Measurements from ENCODE around the gene RIMKLB.
"Not testable (repeated sequence)": the region's sequence is repeated elsewhere in the genome, so short reads cannot be mapped to it uniquely, and the experiment has no call there.

RIMKLB gene

DNA sequence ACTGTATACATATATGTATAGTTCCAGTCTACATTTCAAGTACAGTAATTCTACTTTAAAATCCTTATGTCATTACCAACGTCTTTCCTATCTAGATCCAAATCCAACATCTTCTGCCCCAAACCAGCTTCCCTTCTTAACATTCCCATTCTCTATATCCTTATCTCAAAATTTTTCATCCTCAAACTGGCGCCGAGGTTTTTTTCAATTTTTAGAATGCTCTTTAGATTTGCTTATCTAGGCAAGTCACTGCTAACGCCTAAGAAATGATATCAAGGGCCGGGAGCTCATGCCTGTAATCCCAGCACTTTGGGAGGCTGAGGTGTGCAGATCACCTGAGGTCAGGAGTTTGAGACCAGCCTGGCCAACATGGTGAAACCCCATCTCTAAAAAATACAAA lies 48.3 kb downstream of the RIMKLB start:
- DNase-seq: no peak
- in situ Hi-C loops (cut with HindIII; ENCODE audit: low pct_ligation_motif_present, low pct_unique_long_range_greater_than_20kb, low sequenced_read_pairs): no loop called here

DNA sequence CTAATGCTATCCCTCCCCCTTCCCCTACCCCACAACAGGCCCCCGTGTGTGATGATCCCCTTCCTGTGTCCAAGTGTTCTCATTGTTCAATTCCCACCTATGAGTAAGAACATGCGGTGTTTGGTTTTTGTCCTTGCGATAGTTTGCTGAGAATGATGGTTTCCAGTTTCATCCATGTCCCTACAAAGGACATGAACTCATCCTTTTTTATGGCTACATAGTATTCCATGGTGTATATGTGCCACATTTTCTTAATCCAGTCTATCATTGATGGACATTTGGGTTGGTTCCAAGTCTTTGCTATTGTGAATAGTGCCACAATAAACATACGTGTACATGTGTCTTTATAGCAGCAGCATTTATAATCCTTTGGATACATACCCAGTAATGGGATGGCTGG lies 62.3 kb downstream of the RIMKLB start:
- in situ Hi-C loops (cut with HindIII; ENCODE audit: low pct_ligation_motif_present, low pct_unique_long_range_greater_than_20kb, low sequenced_read_pairs); DNase-seq: not testable (repeated sequence)

- in situ Hi-C loops (cut with HindIII; ENCODE audit: low pct_ligation_motif_present, low pct_unique_long_range_greater_than_20kb, low sequenced_read_pairs); DNase-seq: not testable (repeated sequence)
Measured at GRCh38 chr12:8762701-8763100, 64.9 kb downstream of the RIMKLB start.

DNA sequence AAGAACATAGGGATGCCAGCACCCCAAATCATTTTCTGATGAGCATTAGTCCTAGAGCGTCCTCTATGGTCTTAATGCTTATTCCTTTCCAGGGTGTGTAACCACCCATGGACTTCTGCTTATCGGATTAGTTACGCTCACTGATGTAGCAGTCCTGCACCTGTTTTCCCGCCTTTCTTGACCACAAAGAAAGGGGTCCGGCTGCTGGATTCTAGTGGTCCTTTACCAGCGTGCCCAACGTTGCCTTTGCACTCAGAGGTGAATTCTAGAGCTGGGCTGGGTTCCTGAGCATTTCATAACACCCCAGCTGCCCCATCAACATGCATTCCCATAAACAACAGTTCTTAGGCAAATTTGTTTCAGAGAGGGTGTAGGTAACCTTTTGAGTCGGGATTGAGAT lies 68.3 kb downstream of the RIMKLB start:
- DNase-seq; in situ Hi-C loops (cut with HindIII; ENCODE audit: low pct_ligation_motif_present, low pct_unique_long_range_greater_than_20kb, low sequenced_read_pairs): not testable (repeated sequence)

GRCh38 chr12:8770499-8770898 lies 72.7 kb downstream of the RIMKLB start:
- DNase-seq: no peak
- in situ Hi-C loops (cut with HindIII; ENCODE audit: low pct_ligation_motif_present, low pct_unique_long_range_greater_than_20kb, low sequenced_read_pairs): no loop called here

GRCh38 chr12:8771072-8771471 lies 73.3 kb downstream of the RIMKLB start:
- in situ Hi-C loops (cut with HindIII; ENCODE audit: low pct_ligation_motif_present, low pct_unique_long_range_greater_than_20kb, low sequenced_read_pairs): no loop called here
- no peak for DNase-seq

DNA sequence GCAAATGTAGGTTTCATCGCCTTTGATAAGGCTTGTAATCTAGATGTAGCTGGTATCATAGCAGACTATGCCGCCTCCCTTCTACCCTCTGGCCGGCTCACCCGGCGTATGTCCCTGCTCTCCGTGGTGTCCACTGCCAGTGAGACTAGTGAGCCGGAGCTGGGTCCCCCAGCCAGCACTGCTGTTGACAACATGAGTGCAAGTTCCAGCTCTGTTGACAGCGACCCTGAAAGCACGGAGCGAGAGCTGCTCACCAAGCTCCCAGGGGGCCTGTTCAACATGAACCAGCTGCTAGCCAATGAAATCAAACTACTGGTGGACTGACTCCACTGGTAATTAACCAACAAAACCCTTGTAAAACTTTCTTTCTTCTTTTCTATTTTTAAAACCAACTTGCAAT lies 75.7 kb downstream of the RIMKLB start:
- in situ Hi-C loops (cut with HindIII; ENCODE audit: low pct_ligation_motif_present, low pct_unique_long_range_greater_than_20kb, low sequenced_read_pairs): no loop called here
- DNase-seq: no peak

DNA sequence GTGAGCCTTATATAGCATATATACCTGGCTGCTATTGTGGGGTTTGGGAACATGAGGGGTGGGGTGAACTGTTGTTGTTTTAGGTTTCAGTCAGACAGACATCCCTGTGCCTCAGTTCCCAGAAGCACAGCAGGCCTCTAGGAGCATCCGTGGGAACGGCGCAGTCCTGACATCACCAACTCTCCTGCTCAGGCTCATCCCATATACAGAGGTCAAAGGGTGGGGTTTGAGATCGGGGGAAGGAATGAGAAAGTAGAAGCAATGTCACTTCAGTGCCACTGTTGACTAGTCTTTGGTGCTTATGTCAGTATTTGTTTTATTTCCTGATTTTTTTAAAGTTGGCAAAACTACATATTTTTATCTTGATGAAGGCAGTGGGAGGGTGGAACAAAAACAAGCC lies 81.5 kb downstream of the RIMKLB start:
- in situ Hi-C loops (cut with HindIII; ENCODE audit: low pct_ligation_motif_present, low pct_unique_long_range_greater_than_20kb, low sequenced_read_pairs): no loop called here
- DNase-seq: no peak

DNA sequence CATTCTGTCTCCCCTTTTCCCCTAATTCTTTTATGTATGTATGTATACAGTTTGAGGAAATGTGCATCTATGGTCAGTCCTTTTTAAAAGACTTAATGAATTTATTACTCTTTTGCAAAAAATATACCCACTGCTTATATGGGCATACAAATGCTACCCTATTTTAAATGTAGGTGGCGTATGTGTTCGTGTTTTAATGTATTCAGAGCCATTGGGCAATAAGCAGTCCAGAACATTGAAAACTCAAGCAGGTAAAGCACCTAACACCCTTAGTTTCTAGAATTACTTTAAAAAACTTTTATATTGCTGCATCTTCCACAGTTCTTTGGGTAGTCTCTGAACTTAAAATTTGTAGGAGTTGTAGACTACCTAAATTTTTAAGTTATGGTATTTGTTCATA lies 82.1 kb downstream of the RIMKLB start:
- in situ Hi-C loops (cut with HindIII; ENCODE audit: low pct_ligation_motif_present, low pct_unique_long_range_greater_than_20kb, low sequenced_read_pairs): no loop called here
- DNase-seq: no peak

DNA sequence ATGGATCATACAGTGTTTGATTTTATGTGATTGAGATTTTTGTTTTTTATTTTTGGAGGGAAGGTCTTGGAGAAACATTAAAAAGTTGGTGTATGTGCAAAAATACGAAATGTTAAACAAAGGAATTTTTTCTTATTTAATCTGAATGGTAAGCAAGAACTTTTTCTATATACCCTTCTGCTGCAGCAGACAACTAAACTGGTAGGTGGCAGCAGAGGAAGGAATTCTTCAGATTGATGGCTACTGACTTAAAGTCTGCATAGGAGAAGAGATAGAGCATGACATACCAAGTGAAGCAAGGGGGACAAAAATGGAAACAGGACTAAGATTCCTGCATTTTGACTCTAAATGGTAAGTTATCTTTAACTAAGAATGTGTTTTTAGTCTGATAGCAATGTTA lies 82.6 kb downstream of the RIMKLB start:
- in situ Hi-C loops (cut with HindIII; ENCODE audit: low pct_ligation_motif_present, low pct_unique_long_range_greater_than_20kb, low sequenced_read_pairs): no loop called here
- DNase-seq: peak; percentile 60

GRCh38 chr12:8781381-8782127 lies 83.8 kb downstream of the RIMKLB start:
- no peak for DNase-seq
- in situ Hi-C loops (cut with HindIII; ENCODE audit: low pct_ligation_motif_present, low pct_unique_long_range_greater_than_20kb, low sequenced_read_pairs): no loop called here

DNA sequence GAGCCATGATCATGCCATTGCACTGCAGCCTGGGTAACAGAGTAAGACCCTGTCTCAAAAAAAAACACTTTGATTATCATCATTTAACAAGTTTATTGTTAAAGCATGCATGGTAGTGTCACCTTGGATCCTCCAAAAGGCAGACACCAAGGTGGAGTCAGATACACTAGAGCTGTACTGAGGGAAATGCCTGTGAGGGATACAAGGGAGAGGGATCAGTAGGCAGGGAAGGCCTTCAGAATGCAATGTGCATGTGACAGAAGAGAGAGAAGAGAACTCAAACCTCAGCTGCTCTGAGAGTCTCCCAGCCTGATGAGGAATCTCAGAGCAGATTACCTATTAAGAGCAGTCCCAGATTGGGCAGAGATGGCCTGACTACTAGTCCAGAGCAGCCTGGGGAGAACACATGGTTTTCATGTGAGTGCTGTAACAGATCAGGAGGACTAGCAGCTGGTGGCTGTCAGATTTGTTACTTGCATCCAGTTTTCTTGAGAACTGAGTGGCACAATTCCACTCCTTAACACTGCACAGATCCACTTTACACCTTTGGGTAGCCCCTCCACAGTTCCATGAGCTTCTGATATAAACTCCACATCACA lies 86.6 kb downstream of the RIMKLB start:
- no peak for DNase-seq
- in situ Hi-C loops (cut with HindIII; ENCODE audit: low pct_ligation_motif_present, low pct_unique_long_range_greater_than_20kb, low sequenced_read_pairs): no loop called here

GRCh38 chr12:8785499-8785898 lies 87.7 kb downstream of the RIMKLB start:
- DNase-seq: no peak
- in situ Hi-C loops (cut with HindIII; ENCODE audit: low pct_ligation_motif_present, low pct_unique_long_range_greater_than_20kb, low sequenced_read_pairs): no loop called here

GRCh38 chr12:8787206-8787605 lies 89.4 kb downstream of the RIMKLB start:
- DNase-seq; in situ Hi-C loops (cut with HindIII; ENCODE audit: low pct_ligation_motif_present, low pct_unique_long_range_greater_than_20kb, low sequenced_read_pairs): not testable (repeated sequence)

GRCh38 chr12:8788706-8789105 lies 90.9 kb downstream of the RIMKLB start:
- DNase-seq; in situ Hi-C loops (cut with HindIII; ENCODE audit: low pct_ligation_motif_present, low pct_unique_long_range_greater_than_20kb, low sequenced_read_pairs): not testable (repeated sequence)

GRCh38 chr12:8789341-8790013 lies 91.7 kb downstream of the RIMKLB start:
- in situ Hi-C loops (cut with HindIII; ENCODE audit: low pct_ligation_motif_present, low pct_unique_long_range_greater_than_20kb, low sequenced_read_pairs); DNase-seq: not testable (repeated sequence)

- DNase-seq; in situ Hi-C loops (cut with HindIII; ENCODE audit: low pct_ligation_motif_present, low pct_unique_long_range_greater_than_20kb, low sequenced_read_pairs): not testable (repeated sequence)
Measured at GRCh38 chr12:8793226-8793625, 95.4 kb downstream of the RIMKLB start.

DNA sequence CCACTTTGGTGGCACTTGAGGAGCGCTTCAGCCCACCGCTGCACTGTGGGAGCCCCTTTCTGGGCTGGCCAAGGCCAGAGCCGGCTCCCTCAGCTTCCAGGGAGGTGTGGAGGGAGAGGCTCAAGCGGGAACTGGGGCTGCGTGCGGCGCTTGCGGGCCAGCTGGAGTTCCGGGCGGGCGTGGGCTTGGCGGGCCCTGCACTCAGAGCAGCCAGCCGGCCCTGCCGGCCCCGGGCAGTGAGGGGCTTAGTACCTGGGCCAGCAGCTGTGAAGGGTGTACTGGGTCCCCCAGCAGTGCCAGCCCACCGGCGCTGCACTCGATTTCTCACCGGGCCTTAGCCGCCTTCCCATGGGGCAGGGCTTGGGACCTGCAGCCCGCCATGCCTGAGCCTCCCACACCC lies 96.8 kb downstream of the RIMKLB start:
- DNase-seq; in situ Hi-C loops (cut with HindIII; ENCODE audit: low pct_ligation_motif_present, low pct_unique_long_range_greater_than_20kb, low sequenced_read_pairs): not testable (repeated sequence)

DNA sequence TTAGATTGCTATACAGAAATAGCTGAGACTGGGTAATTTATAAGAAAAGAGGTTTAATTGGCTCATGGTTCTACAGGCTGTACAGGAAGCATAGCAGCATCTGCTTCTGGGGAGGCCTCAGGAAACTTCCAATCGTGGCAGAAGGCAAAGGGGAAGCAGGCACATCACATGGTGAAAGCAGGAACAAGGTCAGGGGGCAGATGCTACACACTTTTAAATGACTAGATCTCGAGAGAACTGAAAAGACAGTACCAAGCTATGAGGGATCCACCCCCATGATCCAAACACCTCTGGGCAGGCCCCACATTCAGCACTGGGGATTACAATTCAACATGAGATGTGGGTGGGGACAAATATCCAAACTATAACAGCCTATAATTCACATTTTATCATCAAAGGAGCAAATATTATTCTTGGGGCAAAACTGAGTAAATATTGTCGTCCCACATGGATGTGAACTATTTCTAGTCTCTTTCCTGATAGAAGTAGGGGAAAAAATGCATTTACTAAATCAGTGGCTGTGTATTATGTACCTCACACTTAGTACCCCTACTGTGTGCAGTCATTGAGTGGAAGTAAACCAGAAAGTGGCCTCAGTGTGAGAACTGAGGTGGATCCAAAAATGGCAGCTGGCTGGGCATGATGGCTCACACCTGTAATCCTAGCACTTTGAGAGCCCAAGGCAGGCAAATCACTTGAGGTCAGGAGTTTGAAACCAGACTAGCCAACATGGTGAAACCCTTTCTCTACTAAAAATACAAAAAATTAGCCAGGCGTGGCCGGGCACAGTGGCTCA lies 99.2 kb downstream of the RIMKLB start:
- DNase-seq: no peak
- in situ Hi-C loops (cut with HindIII; ENCODE audit: low pct_ligation_motif_present, low pct_unique_long_range_greater_than_20kb, low sequenced_read_pairs): no loop called here
